Fibroblast of lung (primary cell): Measurements from ENCODE around the gene KMT2B.

Experiments used
- CTCF ChIP-seq, 2 donors: IDR thresholded peaks in 1 of 2; conservative IDR thresholded peaks in 1 of 2; 1 replicate in 1 of 2; 2 replicates in 1 of 2; pipeline ENCODE4 v1.5.1; 2011 to 2012; ENCODE audit warnings: low read length in 2 of 2, control low read depth in 1 of 2, inconsistent platforms in 1 of 2, low read depth in 1 of 2, mild to moderate bottlenecking in 1 of 2
- EZH2 ChIP-seq: IDR thresholded peaks from 2 replicates; pipeline ENCODE4 v1.5.1; 2012; ENCODE audit warnings: low read length, control low read depth, mild to moderate bottlenecking; ENCODE audit errors: missing control alignments

DNA sequence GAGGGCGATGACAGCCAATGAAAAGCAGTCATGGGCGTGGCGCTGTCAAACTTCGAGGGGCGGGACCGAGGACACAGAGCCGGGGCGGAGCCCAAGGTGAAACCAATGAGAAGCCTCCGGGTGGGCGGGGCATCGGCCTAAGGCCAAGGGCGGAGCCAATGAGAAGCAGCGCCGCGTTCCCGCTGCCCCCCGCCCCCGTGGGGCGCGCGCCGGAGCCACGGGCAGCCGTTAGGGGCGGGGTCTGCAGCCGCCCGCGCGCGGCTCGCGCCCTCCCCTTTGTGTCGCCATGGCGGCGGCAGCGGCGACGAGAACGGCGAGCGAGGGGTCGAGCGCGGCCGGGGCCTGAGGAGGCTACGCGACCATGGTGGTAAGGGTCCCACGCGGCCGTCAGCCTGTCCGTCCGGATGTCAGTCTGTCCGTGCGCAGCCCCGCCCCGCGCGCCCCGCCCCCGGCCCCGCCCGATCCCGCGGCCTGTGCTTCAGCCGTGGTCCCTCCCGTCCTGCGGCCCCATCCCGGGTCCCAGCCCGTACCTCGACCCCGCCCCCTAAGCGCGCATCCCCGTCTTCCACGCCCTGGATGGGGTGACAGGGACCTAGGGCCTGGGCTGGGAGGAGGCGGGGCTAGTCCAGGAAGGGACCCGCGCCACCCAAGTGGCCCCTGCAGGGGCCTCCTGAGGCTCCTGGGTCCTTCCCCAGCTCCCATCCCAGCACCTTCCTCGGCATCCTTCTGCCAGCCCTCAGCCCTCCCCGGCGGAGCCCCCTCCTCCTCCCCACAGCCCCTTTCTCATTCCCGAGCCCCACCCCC is 57.7 kb downstream of the KMT2B start, which contains the start of gene ARHGAP33:
- no peak for TF ChIP-seq CTCF (conservative IDR thresholded peaks at IDR 0.05 in 1 of 2, IDR thresholded peaks at IDR 0.05 in 1 of 2; ENCODE audit: low read depth in 1 of 2, low read length in 2 of 2)
- TF ChIP-seq EZH2, result no peak
